Measurements from ENCODE around the gene MICB.

The MICB gene

GRCh38 chr6:31471711-31472110, 26.2 kb upstream of the MICB start:
- H3K14ac ChIP-seq (ENCODE audit: low read length in 2 of 2), result no peak overlapping the region
- WGBS, result 32% methylated on average over 2 of the region's 2 CpGs
- H2AK5ac ChIP-seq (ENCODE audit: low read length, severe bottlenecking), result no peak overlapping the region

GRCh38 chr6:31472259-31472658, 25.7 kb upstream of the MICB start:
- no peak for DNase-seq
- no peak overlapping the region for H2BK12ac ChIP-seq (ENCODE audit: low read length in 2 of 2)
- H3K9ac ChIP-seq (ENCODE audit: low read length), result no peak overlapping the region
- H3K27me3 ChIP-seq (ENCODE audit: control insufficient read depth in 1 of 2, insufficient read depth in 1 of 2, low read length in 2 of 2), result peaks cover 12 to 51% of the 10 kb centered on the region in 2 experiments
- 72% methylated on average over 2 of the region's 2 CpGs for WGBS
- no peak overlapping the region for H2BK15ac ChIP-seq (ENCODE audit: low read depth, poor library complexity, severe bottlenecking)
- no peaks in the 10 kb centered on the region for H3K36me3 ChIP-seq (ENCODE audit: control insufficient read depth in 1 of 2, insufficient read depth in 2 of 2, low read depth in 1 of 2, low read length in 2 of 2)
- H3K14ac ChIP-seq (ENCODE audit: low read length in 2 of 2), result no peak overlapping the region
- no peak overlapping the region for H3K4ac ChIP-seq (ENCODE audit: low read depth in 1 of 2, low read length in 2 of 2)
- no peak overlapping the region for H2AK5ac ChIP-seq (ENCODE audit: low read length, severe bottlenecking)
- H2BK120ac ChIP-seq (ENCODE audit: low read depth, low read length), result no peak overlapping the region
- H3K4me2 ChIP-seq (ENCODE audit: low read length, poor library complexity, severe bottlenecking), result no peak overlapping the region
- H2AFZ ChIP-seq (ENCODE audit: low read depth, low read length), result no peak overlapping the region
- H3K9me3 ChIP-seq (ENCODE audit: control insufficient read depth, low read length), result no peaks in the 10 kb centered on the region
- H4K91ac ChIP-seq (ENCODE audit: low read length), result no peak overlapping the region
- no peak overlapping the region for H3K27ac ChIP-seq (ENCODE audit: low read length, poor library complexity, severe bottlenecking)
- H3K4me1 ChIP-seq (ENCODE audit: control insufficient read depth, insufficient read depth, low read depth, low read length), result no peaks in the 10 kb centered on the region
- no peak overlapping the region for H3K4me3 ChIP-seq (ENCODE audit: insufficient read depth in 1 of 2, low read depth in 1 of 2, low read length in 2 of 2)
- H4K8ac ChIP-seq (ENCODE audit: low read length), result no peak overlapping the region
- no peaks in the 10 kb centered on the region for H3K79me1 ChIP-seq (replicated peaks; ENCODE audit: low read length, poor library complexity, severe bottlenecking)
- H3K23ac ChIP-seq (ENCODE audit: low read length in 2 of 2), result no peak overlapping the region
- no peak overlapping the region for H3K18ac ChIP-seq (ENCODE audit: low read depth in 1 of 2, low read length in 2 of 2)
- H2BK5ac ChIP-seq (ENCODE audit: low read depth, low read length, poor library complexity, severe bottlenecking), result no peak overlapping the region

More at GRCh38 chr6:31471711-31472110, 26.2 kb upstream of the MICB start:
- Histone ChIP-seq H3K27me3 (ENCODE audit: control insufficient read depth in 1 of 2, insufficient read depth in 1 of 2, low read length in 2 of 2) (peaks cover 12 to 52% of the 10 kb centered on the region in 2 experiments), H3K4me3 (ENCODE audit: insufficient read depth in 1 of 2, low read depth in 1 of 2, low read length in 2 of 2) (no peak overlapping the region), H2BK12ac (ENCODE audit: low read length in 2 of 2) (no peak overlapping the region), H2BK15ac (ENCODE audit: low read depth, poor library complexity, severe bottlenecking) (no peak overlapping the region), H3K23ac (ENCODE audit: low read length in 2 of 2) (no peak overlapping the region), H3K18ac (ENCODE audit: low read depth in 1 of 2, low read length in 2 of 2) (no peak overlapping the region), H3K4ac (ENCODE audit: low read depth in 1 of 2, low read length in 2 of 2) (no peak overlapping the region), H2AFZ (ENCODE audit: low read depth, low read length) (no peak overlapping the region), H3K4me1 (ENCODE audit: control insufficient read depth, insufficient read depth, low read depth, low read length) (no peaks in the 10 kb centered on the region), H3K4me2 (ENCODE audit: low read length, poor library complexity, severe bottlenecking) (no peak overlapping the region), H2BK120ac (ENCODE audit: low read depth, low read length) (no peak overlapping the region), H3K27ac (ENCODE audit: low read length, poor library complexity, severe bottlenecking) (no peak overlapping the region), H4K8ac (ENCODE audit: low read length) (no peak overlapping the region), H3K79me1 (replicated peaks; ENCODE audit: low read length, poor library complexity, severe bottlenecking) (no peaks in the 10 kb centered on the region), H3K36me3 (ENCODE audit: control insufficient read depth in 1 of 2, insufficient read depth in 2 of 2, low read depth in 1 of 2, low read length in 2 of 2) (no peaks in the 10 kb centered on the region), H4K91ac (ENCODE audit: low read length) (no peak overlapping the region), H3K9ac (ENCODE audit: low read length) (no peak overlapping the region), H2BK5ac (ENCODE audit: low read depth, low read length, poor library complexity, severe bottlenecking) (no peak overlapping the region), H3K9me3 (ENCODE audit: control insufficient read depth, low read length) (no peaks in the 10 kb centered on the region)
- no peak for DNase-seq

GRCh38 chr6:31473244-31473643, 24.7 kb upstream of the MICB start:
- H3K4me2 ChIP-seq (ENCODE audit: low read length, poor library complexity, severe bottlenecking), result no peak overlapping the region
- H2BK12ac ChIP-seq (ENCODE audit: low read length in 2 of 2), result no peak overlapping the region
- no peak overlapping the region for H4K91ac ChIP-seq (ENCODE audit: low read length)
- H3K4ac ChIP-seq (ENCODE audit: low read depth in 1 of 2, low read length in 2 of 2), result no peak overlapping the region
- no peak for DNase-seq
- H4K8ac ChIP-seq (ENCODE audit: low read length), result no peak overlapping the region
- no peak overlapping the region for H2AFZ ChIP-seq (ENCODE audit: low read depth, low read length)
- H3K9ac ChIP-seq (ENCODE audit: low read length), result no peak overlapping the region
- H3K9me3 ChIP-seq (ENCODE audit: control insufficient read depth, low read length), result no peaks in the 10 kb centered on the region
- no peak overlapping the region for H3K23ac ChIP-seq (ENCODE audit: low read length in 2 of 2)
- H3K36me3 ChIP-seq (ENCODE audit: control insufficient read depth in 1 of 2, insufficient read depth in 2 of 2, low read depth in 1 of 2, low read length in 2 of 2), result no peaks in the 10 kb centered on the region
- no peak overlapping the region for H2BK120ac ChIP-seq (ENCODE audit: low read depth, low read length)
- H3K4me1 ChIP-seq (ENCODE audit: control insufficient read depth, insufficient read depth, low read depth, low read length), result no peaks in the 10 kb centered on the region
- no peaks in the 10 kb centered on the region for H3K79me1 ChIP-seq (replicated peaks; ENCODE audit: low read length, poor library complexity, severe bottlenecking)
- H2AK5ac ChIP-seq (ENCODE audit: low read length, severe bottlenecking), result no peak overlapping the region
- H3K18ac ChIP-seq (ENCODE audit: low read depth in 1 of 2, low read length in 2 of 2), result no peak overlapping the region
- no peak overlapping the region for H2BK15ac ChIP-seq (ENCODE audit: low read depth, poor library complexity, severe bottlenecking)
- H3K14ac ChIP-seq (ENCODE audit: low read length in 2 of 2), result no peak overlapping the region
- H3K27me3 ChIP-seq (ENCODE audit: control insufficient read depth in 1 of 2, insufficient read depth in 1 of 2, low read length in 2 of 2), result peaks cover 20 to 56% of the 10 kb centered on the region in 2 experiments
- 27% methylated on average over 2 of the region's 4 CpGs for WGBS
- no peak overlapping the region for H3K27ac ChIP-seq (ENCODE audit: low read length, poor library complexity, severe bottlenecking)
- no peak overlapping the region for H3K4me3 ChIP-seq (ENCODE audit: insufficient read depth in 1 of 2, low read depth in 1 of 2, low read length in 2 of 2)
- no peak overlapping the region for H2BK5ac ChIP-seq (ENCODE audit: low read depth, low read length, poor library complexity, severe bottlenecking)

- H3K14ac ChIP-seq (ENCODE audit: low read length in 2 of 2), result no peak overlapping the region
- no peaks in the 10 kb centered on the region for H3K36me3 ChIP-seq (ENCODE audit: control insufficient read depth in 1 of 2, insufficient read depth in 2 of 2, low read depth in 1 of 2, low read length in 2 of 2)
- WGBS, result 83% methylated on average over 8 of the region's 8 CpGs
- H4K91ac ChIP-seq (ENCODE audit: low read length), result no peak overlapping the region
- H3K9me3 ChIP-seq (ENCODE audit: control insufficient read depth, low read length), result no peaks in the 10 kb centered on the region
- H3K4me3 ChIP-seq (ENCODE audit: insufficient read depth in 1 of 2, low read depth in 1 of 2, low read length in 2 of 2), result no peak overlapping the region
- no peak overlapping the region for H3K18ac ChIP-seq (ENCODE audit: low read depth in 1 of 2, low read length in 2 of 2)
- H2BK15ac ChIP-seq (ENCODE audit: low read depth, poor library complexity, severe bottlenecking), result peak overlapping the region; percentile 50
- H2BK12ac ChIP-seq (ENCODE audit: low read length in 2 of 2), result no peak overlapping the region
- no peak overlapping the region for H3K9ac ChIP-seq (ENCODE audit: low read length)
- no peak overlapping the region for H2AFZ ChIP-seq (ENCODE audit: low read depth, low read length)
- no peak for DNase-seq
- H3K27me3 ChIP-seq (ENCODE audit: control insufficient read depth in 1 of 2, insufficient read depth in 1 of 2, low read length in 2 of 2), result peaks cover 21 to 57% of the 10 kb centered on the region in 2 experiments
- no peak overlapping the region for H3K27ac ChIP-seq (ENCODE audit: low read length, poor library complexity, severe bottlenecking)
- no peak overlapping the region for H3K4ac ChIP-seq (ENCODE audit: low read depth in 1 of 2, low read length in 2 of 2)
- H2AK5ac ChIP-seq (ENCODE audit: low read length, severe bottlenecking), result no peak overlapping the region
- no peak overlapping the region for H2BK120ac ChIP-seq (ENCODE audit: low read depth, low read length)
- no peaks in the 10 kb centered on the region for H3K4me1 ChIP-seq (ENCODE audit: control insufficient read depth, insufficient read depth, low read depth, low read length)
- no peak overlapping the region for H3K23ac ChIP-seq (ENCODE audit: low read length in 2 of 2)
- H3K79me1 ChIP-seq (replicated peaks; ENCODE audit: low read length, poor library complexity, severe bottlenecking), result no peaks in the 10 kb centered on the region
- no peak overlapping the region for H4K8ac ChIP-seq (ENCODE audit: low read length)
- H3K4me2 ChIP-seq (ENCODE audit: low read length, poor library complexity, severe bottlenecking), result no peak overlapping the region
- H2BK5ac ChIP-seq (ENCODE audit: low read depth, low read length, poor library complexity, severe bottlenecking), result no peak overlapping the region
Measured at GRCh38 chr6:31473780-31474761, 23.9 kb upstream of the MICB start.

Measured in mesenchymal stem cell (in vitro differentiated cells and primary cell).